ENCODE data around the gene RBM17.

The RBM17 gene

GRCh38 chr10:6052247-6053221, 36.3 kb upstream of the RBM17 start:
- no peak overlapping the region for H3K4me3 ChIP-seq (ENCODE audit: low read depth in 1 of 2, low read length in 2 of 2)
- DNase-seq = peak; percentile 47
- no peaks in the 10 kb centered on the region for H3K79me2 ChIP-seq (ENCODE audit: insufficient read depth, low read length)
- H3K4me2 ChIP-seq (ENCODE audit: insufficient read depth, low read length) = peak overlapping the region; percentile 80
- H2AFZ ChIP-seq (ENCODE audit: low read depth, low read length) = no peak overlapping the region
- H3K27ac ChIP-seq (ENCODE audit: low read length) = no peak overlapping the region
- no peaks in the 10 kb centered on the region for H4K20me1 ChIP-seq (ENCODE audit: insufficient read depth, low read length)
- no peaks in the 10 kb centered on the region for H3K36me3 ChIP-seq (ENCODE audit: insufficient read depth, low read length)
- peaks cover 31% of the 10 kb centered on the region for H3K4me1 ChIP-seq (ENCODE audit: insufficient read depth, low read length)
- no peaks in the 10 kb centered on the region for H3K9me3 ChIP-seq (ENCODE audit: insufficient read depth, low read length, severe bottlenecking)
- H3K9ac ChIP-seq (ENCODE audit: low read depth, low read length) = no peak overlapping the region
- ATAC-seq (ENCODE audit: insufficient read depth, low read depth) = peak; percentile 33
- no peak for TF ChIP-seq CTCF (IDR thresholded peaks at IDR 0.05; ENCODE audit: borderline replicate concordance, extremely low read depth, low read length, poor library complexity, severe bottlenecking)
- TF ChIP-seq EZH2 (IDR thresholded peaks at IDR 0.05; ENCODE audit: borderline replicate concordance, low read depth, low read length, severe bottlenecking) = no peak
- peaks cover 17% of the 10 kb centered on the region for H3K27me3 ChIP-seq (ENCODE audit: insufficient read depth, low read length, poor library complexity)

- Histone ChIP-seq H3K79me2 (ENCODE audit: insufficient read depth, low read length) (no peaks in the 10 kb centered on the region), H3K27ac (ENCODE audit: low read length) (no peak overlapping the region), H2AFZ (ENCODE audit: low read depth, low read length) (no peak overlapping the region), H3K36me3 (ENCODE audit: insufficient read depth, low read length) (no peaks in the 10 kb centered on the region), H3K4me2 (ENCODE audit: insufficient read depth, low read length) (no peak overlapping the region), H3K27me3 (ENCODE audit: insufficient read depth, low read length, poor library complexity) (peaks cover 21% of the 10 kb centered on the region), H4K20me1 (ENCODE audit: insufficient read depth, low read length) (no peaks in the 10 kb centered on the region), H3K9me3 (ENCODE audit: insufficient read depth, low read length, severe bottlenecking) (no peaks in the 10 kb centered on the region), H3K9ac (ENCODE audit: low read depth, low read length) (no peak overlapping the region), H3K4me1 (ENCODE audit: insufficient read depth, low read length) (peaks cover 31% of the 10 kb centered on the region), H3K4me3 (ENCODE audit: low read depth in 1 of 2, low read length in 2 of 2) (no peak overlapping the region)
- TF ChIP-seq EZH2 (IDR thresholded peaks at IDR 0.05; ENCODE audit: borderline replicate concordance, low read depth, low read length, severe bottlenecking) (no peak), CTCF (IDR thresholded peaks at IDR 0.05; ENCODE audit: borderline replicate concordance, extremely low read depth, low read length, poor library complexity, severe bottlenecking) (no peak)
- DNase-seq = no peak
- ATAC-seq (ENCODE audit: insufficient read depth, low read depth) = no peak
These were observed 35.5 kb upstream of the RBM17 start for GRCh38 chr10:6053303-6053702.

GRCh38 chr10:6053816-6054631, 34.8 kb upstream of the RBM17 start:
- no peak for ATAC-seq (ENCODE audit: insufficient read depth, low read depth)
- Histone ChIP-seq H3K36me3 (ENCODE audit: insufficient read depth, low read length) (no peaks in the 10 kb centered on the region), H3K27me3 (ENCODE audit: insufficient read depth, low read length, poor library complexity) (peaks cover 23% of the 10 kb centered on the region), H2AFZ (ENCODE audit: low read depth, low read length) (no peak overlapping the region), H4K20me1 (ENCODE audit: insufficient read depth, low read length) (no peaks in the 10 kb centered on the region), H3K4me3 (ENCODE audit: low read depth in 1 of 2, low read length in 2 of 2) (no peak overlapping the region), H3K27ac (ENCODE audit: low read length) (no peak overlapping the region), H3K4me1 (ENCODE audit: insufficient read depth, low read length) (peaks cover 31% of the 10 kb centered on the region), H3K79me2 (ENCODE audit: insufficient read depth, low read length) (no peaks in the 10 kb centered on the region), H3K4me2 (ENCODE audit: insufficient read depth, low read length) (no peak overlapping the region), H3K9ac (ENCODE audit: low read depth, low read length) (no peak overlapping the region), H3K9me3 (ENCODE audit: insufficient read depth, low read length, severe bottlenecking) (no peaks in the 10 kb centered on the region)
- TF ChIP-seq EZH2 (IDR thresholded peaks at IDR 0.05; ENCODE audit: borderline replicate concordance, low read depth, low read length, severe bottlenecking) = no peak
- no peak for TF ChIP-seq CTCF (IDR thresholded peaks at IDR 0.05; ENCODE audit: borderline replicate concordance, extremely low read depth, low read length, poor library complexity, severe bottlenecking)
- no peak for DNase-seq

Measured in DND-41 (cell line).